Measurements from ENCODE around the gene RBFA.

RBFA gene

GRCh38 chr18:80033181-80034067 lies 810 bp upstream of the RBFA start:
- DNase-seq, result peak; percentile 80 to 82

GRCh38 chr18:80034852-80035406 lies 695 bp downstream of the RBFA start:
- DNase-seq, result no peak

GRCh38 chr18:80035997-80036396 lies 1.8 kb downstream of the RBFA start:
- DNase-seq, result no peak

DNA sequence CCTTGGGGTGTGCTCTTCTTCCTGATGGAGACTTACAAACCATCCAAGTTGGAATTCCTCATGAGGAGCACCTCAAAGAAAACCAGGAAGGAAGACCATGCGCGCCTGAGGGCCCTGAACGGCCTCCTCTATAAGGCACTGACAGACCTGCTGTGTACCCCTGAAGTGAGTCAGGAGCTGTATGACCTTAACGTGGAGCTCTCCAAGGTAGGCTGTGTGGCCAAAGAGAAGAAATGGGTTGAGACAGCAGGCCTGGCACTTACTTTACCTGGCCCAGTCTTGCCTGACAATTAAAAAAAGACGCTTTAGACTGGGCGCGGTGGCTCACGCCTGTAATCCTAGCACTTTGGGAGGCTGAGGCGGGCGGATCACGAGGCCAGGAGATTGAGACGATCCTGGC lies 3.1 kb downstream of the RBFA start:
- DNase-seq, result no peak

GRCh38 chr18:80037869-80038630 lies 3.8 kb downstream of the RBFA start:
- DNase-seq, result no peak

GRCh38 chr18:80040515-80040914 lies 6.3 kb downstream of the RBFA start:
- DNase-seq, result no peak

GRCh38 chr18:80041424-80041823 lies 7.2 kb downstream of the RBFA start:
- no peak for DNase-seq

DNA sequence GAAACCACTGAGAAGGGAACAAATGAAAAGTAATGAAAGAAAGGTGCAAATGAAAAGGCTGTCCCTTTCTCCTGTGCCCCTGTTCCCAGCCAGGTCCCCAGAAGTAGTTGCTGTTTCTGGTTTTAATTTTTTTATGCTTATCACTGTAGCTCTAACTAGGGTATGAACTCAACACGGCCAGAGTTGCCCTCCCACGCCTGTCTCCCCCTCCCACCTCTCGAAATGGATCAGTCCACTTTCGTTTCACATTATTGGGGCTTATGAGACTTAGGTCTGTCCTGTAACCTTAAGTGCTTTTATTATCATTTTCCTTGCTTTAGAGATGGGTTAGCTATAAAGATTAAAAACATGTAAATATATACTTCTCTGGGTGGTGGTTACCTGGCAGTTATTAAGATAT lies 8.6 kb downstream of the RBFA start:
- DNase-seq, result no peak

DNA sequence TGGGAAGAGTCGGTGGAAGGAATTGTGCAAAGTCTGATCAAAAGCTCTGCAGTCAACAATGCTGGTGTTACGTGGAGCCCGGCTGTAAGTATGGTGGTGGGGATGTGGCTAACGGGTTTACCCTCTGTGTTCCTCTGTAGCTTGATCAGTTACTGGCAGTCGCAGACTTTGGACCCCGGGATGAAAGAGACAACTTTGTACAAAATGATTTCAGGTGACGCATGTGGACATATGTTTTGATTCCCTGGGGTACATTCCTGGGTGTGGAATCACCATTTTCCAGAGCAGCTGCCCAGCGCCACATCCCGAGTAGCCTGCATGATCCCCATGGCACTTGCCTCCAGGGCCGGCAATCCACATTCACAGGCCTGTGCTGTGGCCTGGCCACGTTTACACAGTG lies 9.8 kb downstream of the RBFA start:
- no peak for DNase-seq

- no peak for DNase-seq
Observed at GRCh38 chr18:80046011-80046410, 11.8 kb downstream of the RBFA start.

- DNase-seq, result no peak
Observed at GRCh38 chr18:80046431-80046830, 12.2 kb downstream of the RBFA start.

- DNase-seq, result no peak
Observed at GRCh38 chr18:80046961-80047541, 12.8 kb downstream of the RBFA start.

GRCh38 chr18:80050797-80051196 lies 16.6 kb downstream of the RBFA start:
- no peak for DNase-seq

DNA sequence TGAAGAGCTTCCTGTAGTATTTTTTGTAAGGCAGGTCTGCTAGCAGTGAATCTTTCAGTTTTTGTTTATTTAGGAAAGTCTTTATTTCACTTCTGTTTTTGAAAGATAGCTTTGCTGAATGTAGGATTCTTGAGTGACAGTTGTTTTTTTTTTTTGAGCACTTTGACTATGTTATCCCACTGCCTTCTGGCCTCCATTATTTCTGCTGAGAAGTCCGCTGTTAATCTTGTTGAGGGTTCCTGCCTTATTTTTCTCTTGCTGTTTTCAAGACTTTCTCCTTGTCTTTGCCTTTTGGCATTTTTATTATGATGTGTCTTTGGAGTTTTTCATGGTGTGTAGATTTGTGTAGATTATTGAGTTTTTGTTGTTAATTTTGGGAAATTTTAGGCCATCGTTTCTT lies 21.9 kb downstream of the RBFA start:
- no peak for DNase-seq

DNA sequence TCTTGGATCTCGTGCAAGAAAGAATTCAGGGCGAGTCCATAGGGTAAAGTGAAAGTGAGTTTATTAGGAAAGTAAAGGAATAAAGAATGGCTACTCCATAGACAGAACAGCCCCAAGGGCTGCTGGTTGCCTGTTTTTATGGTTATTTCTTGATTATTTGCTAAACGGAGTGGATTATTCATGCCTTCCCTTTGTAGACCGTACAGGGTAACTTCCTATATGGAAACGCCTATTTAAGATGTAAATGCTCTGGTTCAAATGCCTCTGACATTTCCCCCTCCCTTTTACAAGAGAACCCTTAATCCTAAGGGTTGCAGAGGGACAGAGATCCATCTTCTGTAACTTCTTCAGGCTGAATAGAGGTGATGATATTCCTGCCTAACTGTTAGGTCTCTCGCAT lies 25.7 kb downstream of the RBFA start:
- no peak for DNase-seq

DNA sequence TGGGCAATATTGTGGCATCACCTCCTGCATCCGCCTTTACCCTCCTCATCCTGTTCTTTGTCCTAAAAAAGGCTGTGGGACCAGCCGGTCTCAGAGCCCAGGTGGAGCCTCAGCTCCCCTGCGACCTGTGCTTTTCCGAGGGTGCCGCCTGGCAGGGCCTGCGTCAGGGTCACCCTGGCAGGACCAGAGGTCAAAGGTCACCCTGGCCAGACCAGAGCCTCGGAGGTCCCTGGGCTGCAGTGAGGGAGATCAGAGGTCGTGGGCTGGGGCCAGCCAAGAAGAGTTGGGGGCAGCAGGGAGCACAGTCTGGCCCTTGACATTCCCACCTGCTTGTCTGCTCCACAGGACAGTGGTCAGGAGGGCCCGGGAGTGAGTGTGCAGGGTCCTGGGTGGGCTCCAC lies 31.5 kb downstream of the RBFA start:
- no peak for DNase-seq

GRCh38 chr18:80067321-80067720 lies 33.1 kb downstream of the RBFA start:
- no peak for DNase-seq

GRCh38 chr18:80067897-80068296 lies 33.7 kb downstream of the RBFA start:
- no peak for DNase-seq

- no peak for DNase-seq
Observed at GRCh38 chr18:80068571-80069272, 34.5 kb downstream of the RBFA start.

DNA sequence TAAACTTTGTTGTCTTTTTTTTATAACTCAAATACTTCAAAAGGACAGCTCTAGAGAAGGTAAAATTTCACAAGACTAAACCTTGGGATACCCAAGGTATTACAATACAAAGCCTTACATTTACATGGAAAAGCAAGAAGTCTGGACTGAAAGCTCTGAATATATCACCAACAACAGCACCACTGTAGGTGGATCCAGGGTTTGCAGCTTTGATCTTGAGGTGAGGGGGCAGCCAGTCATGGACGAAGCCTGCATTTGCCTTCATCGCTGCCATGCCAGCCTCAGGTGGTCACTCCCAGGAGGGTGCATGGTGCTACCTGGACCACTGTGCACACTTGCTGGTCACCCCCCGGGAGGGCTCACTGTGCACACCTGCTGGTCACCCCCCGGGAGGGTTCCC lies 36.6 kb downstream of the RBFA start:
- DNase-seq, result no peak

DNA sequence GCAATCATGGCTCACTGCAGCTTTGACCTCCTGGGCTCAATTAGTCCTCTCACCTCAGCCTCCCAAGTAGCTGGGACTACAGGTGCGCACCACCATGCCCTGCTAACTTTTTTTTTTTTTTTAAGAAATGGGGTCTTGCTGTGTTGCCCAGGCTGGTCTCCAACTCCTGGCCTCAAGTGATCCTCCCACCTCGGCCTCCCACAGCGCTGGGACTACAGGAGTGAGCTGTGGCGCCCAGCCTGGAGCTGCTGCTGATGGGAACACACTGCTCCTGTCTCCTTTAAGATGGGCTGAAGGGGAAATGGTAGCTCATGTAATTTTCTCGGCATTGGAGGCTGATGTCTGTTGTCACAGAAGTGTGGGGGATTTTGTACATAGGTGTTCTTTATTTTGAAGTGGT lies 39.9 kb downstream of the RBFA start:
- DNase-seq, result no peak

DNA sequence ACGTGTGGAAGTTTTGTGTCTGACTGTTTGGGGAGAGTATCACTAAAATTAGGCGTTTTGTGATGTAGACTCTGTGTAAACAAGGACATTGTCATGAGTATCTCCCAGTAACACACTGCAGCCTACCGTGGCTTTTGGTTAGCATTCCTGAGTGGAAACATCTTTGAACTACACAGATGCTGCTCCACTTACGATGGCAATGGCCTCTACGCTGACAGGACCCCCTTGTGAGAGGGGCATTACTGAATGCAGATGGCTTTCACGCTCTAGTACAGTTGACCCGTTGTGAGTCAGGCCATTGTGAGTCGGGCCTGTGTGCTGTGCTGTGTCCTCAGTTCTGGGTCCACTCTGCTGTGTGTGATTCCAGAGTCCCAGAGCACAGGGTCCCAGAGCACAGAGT lies 40.5 kb downstream of the RBFA start:
- DNase-seq, result no peak

DNA sequence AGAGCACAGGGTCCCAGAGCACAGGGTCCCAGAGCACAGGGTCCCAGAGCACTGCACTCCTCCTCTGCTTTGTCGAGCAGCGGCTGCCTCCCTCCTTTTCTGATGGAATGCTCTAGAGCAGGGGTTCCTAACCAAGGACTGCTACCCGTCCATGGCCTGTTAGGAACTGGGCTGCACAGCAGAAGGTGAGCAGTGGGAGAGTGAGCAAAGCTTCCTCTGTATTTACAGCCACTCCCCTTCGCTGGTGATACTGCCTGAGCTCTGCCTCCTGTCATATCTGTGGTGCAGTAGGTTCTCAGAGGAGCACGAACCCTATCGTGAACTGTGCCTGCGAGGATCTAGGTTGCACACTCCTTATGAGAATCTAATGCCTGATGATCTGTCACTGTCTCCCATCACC lies 41.7 kb downstream of the RBFA start:
- DNase-seq, result no peak

All from inflammatory macrophage treated with lipopolysaccharide for 1 hour (primary cell).